ENCODE data around the gene FGD4. TPM values are rescaled to one million over a fixed set of nuclear protein-coding genes. Genes with fewer than 3 reads are reported as not detected.

The FGD4 gene
- total RNA-seq, 1 donor from 2014 or later = 17.4 TPM

- ATAC-seq = no peak
These were observed 167.4 kb downstream of the FGD4 start for GRCh38 chr12:32566663-32567295.

- no peak for ATAC-seq
These were observed 167.9 kb downstream of the FGD4 start for GRCh38 chr12:32567296-32567674.

- ATAC-seq = peak; percentile 92
These were observed 168.9 kb downstream of the FGD4 start for GRCh38 chr12:32568228-32568627.

GRCh38 chr12:32569259-32569658 is 169.9 kb downstream of the FGD4 start:
- ATAC-seq = no peak

- ATAC-seq = no peak
These were observed 175.2 kb downstream of the FGD4 start for GRCh38 chr12:32574585-32574984.

GRCh38 chr12:32577328-32577727 is 178.0 kb downstream of the FGD4 start:
- no peak for ATAC-seq

- no peak for ATAC-seq
These were observed 184.2 kb downstream of the FGD4 start for GRCh38 chr12:32583534-32583933.

- ATAC-seq = no peak
These were observed 186.3 kb downstream of the FGD4 start for GRCh38 chr12:32585680-32586079.

- ATAC-seq = no peak
These were observed 187.0 kb downstream of the FGD4 start for GRCh38 chr12:32586390-32586789.

GRCh38 chr12:32587581-32588495 is 188.5 kb downstream of the FGD4 start:
- ATAC-seq = no peak

- no peak for ATAC-seq
These were observed 189.2 kb downstream of the FGD4 start for GRCh38 chr12:32588604-32589003.

- peak; percentile 32 for ATAC-seq
These were observed 190.0 kb downstream of the FGD4 start for GRCh38 chr12:32589165-32589865.

GRCh38 chr12:32595251-32595650 is 195.9 kb downstream of the FGD4 start:
- peak; percentile 10 for ATAC-seq

- no peak for ATAC-seq
These were observed 196.7 kb downstream of the FGD4 start for GRCh38 chr12:32596030-32596429.

GRCh38 chr12:32598688-32599087 is 199.3 kb downstream of the FGD4 start:
- no peak for ATAC-seq

GRCh38 chr12:32600681-32601080 is 201.3 kb downstream of the FGD4 start:
- ATAC-seq = no peak

- no peak for ATAC-seq
These were observed 203.7 kb downstream of the FGD4 start for GRCh38 chr12:32603071-32603470.

- peak; percentile 42 for ATAC-seq
These were observed 204.5 kb downstream of the FGD4 start for GRCh38 chr12:32603858-32604257.

- no peak for ATAC-seq
These were observed 205.2 kb downstream of the FGD4 start for GRCh38 chr12:32604565-32604964.

- ATAC-seq = no peak
These were observed 206.2 kb downstream of the FGD4 start for GRCh38 chr12:32605326-32606095.

- ATAC-seq = no peak
These were observed 207.1 kb downstream of the FGD4 start for GRCh38 chr12:32606443-32606842.

- no peak for ATAC-seq
These were observed 210.6 kb downstream of the FGD4 start for GRCh38 chr12:32609966-32610365.

GRCh38 chr12:32611986-32612385 is 212.6 kb downstream of the FGD4 start:
- no peak for ATAC-seq
